GM18520 (cell line): Measurements from ENCODE around the gene NNAT.
"Not testable (repeated sequence)": the region's sequence is repeated elsewhere in the genome, so short reads cannot be mapped to it uniquely, and the experiment has no call there.

Source experiments
- ATAC-seq: cut with Tn5 transposase; IDR thresholded peaks from one replicate; pipeline ENCODE4 v1.9.1; 2021; ENCODE audit not compliant: unreplicated experiment

The NNAT gene

GRCh38 chr20:37521061-37521771 is at the start of gene NNAT:
NNAT (plus strand) TSS chr20:37521250; CDS start chr20:37521332, 82 bp downstream.
- no peak for ATAC-seq

- ATAC-seq = no peak
Observed at GRCh38 chr20:37471741-37472235, 49.3 kb upstream of the NNAT start.

- not testable (repeated sequence) for ATAC-seq
Observed at GRCh38 chr20:37472435-37472834, 48.6 kb upstream of the NNAT start.

GRCh38 chr20:37473249-37474000 is 47.6 kb upstream of the NNAT start:
- ATAC-seq = no peak

- no peak for ATAC-seq
Observed at GRCh38 chr20:37474386-37474785, 46.7 kb upstream of the NNAT start.

- no peak for ATAC-seq
Observed at GRCh38 chr20:37475252-37475651, 45.8 kb upstream of the NNAT start.

GRCh38 chr20:37477041-37477440 is 44.0 kb upstream of the NNAT start:
- ATAC-seq = no peak

DNA sequence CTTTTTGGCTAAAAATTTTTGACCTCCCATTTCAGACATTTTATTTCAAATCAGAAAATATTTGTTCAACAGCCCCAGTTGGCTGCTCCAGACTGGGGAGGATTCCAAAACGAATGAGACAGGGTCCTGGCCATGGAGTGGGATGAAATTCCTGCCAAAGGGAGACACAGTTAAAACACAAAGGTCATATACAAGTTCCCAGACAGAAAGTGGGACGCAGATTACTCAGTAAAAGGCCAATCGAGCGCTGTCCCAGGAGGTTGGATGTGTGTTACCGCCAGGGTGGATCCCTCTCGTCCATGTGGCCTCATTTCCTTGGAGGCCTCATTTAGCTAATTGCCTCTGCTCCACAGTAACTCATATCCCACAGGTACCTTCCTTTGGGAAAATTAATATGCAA is 41.8 kb upstream of the NNAT start:
- ATAC-seq = no peak

GRCh38 chr20:37479925-37480691 is 40.9 kb upstream of the NNAT start:
- no peak for ATAC-seq

DNA sequence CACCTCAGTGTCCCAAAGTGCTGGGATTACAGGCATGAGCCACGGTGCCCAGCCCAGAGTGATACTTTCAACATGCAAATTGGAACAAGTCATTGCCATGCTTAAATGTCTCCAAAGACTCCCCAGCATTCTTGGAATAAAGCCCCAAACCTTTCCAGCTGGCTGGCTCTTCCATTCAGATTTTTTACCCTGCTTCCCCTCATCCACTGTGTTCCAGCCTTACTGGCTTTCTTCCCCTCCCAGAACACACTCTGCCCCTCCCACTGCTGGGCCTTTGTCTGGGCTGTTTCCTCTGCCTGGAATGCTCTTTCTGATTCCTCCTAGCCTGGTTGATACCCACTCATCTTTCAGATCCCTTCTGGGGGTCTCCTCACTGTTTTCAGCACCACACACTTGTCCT is 40.1 kb upstream of the NNAT start:
- ATAC-seq = no peak

DNA sequence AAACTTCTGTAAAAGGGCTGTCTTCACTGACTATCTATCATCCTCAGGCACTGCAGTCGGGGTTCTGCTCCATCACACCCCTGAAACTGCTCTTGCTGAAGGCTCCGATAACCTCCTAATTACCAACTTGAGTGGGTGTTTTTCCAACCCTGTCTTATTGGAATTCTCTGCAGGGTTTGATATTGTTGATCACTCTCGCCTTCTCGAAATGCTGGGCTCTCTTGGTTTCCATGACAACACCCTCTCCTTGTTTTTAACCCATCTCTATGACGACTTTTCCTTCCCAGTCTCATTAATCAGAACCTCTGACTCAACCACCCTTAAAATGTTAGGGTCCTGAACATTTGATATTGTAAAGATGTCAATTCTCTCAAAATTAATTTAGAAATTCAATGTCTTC is 39.4 kb upstream of the NNAT start:
- ATAC-seq = no peak

- ATAC-seq = no peak
Observed at GRCh38 chr20:37484331-37484730, 36.7 kb upstream of the NNAT start.

DNA sequence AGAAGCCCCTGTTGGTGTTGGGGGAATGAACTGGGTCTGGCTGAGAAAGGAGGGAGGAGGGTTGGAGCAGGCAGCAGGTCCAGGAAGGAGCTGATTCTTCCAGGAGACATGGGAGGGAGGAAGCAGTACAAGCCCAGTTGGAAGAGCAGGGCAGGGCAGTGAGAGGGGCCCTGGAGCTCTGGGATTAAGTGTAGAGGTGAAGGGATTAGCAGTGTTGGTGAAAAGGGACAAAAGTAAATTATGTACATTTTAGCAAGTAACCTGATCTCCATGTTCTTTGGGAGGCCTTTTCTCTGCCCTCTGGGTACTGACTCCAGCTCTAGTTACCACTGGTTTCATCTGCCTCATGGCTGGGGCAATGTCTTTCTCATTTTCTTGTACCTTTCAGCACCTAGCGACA is 34.8 kb upstream of the NNAT start:
- not testable (repeated sequence) for ATAC-seq

DNA sequence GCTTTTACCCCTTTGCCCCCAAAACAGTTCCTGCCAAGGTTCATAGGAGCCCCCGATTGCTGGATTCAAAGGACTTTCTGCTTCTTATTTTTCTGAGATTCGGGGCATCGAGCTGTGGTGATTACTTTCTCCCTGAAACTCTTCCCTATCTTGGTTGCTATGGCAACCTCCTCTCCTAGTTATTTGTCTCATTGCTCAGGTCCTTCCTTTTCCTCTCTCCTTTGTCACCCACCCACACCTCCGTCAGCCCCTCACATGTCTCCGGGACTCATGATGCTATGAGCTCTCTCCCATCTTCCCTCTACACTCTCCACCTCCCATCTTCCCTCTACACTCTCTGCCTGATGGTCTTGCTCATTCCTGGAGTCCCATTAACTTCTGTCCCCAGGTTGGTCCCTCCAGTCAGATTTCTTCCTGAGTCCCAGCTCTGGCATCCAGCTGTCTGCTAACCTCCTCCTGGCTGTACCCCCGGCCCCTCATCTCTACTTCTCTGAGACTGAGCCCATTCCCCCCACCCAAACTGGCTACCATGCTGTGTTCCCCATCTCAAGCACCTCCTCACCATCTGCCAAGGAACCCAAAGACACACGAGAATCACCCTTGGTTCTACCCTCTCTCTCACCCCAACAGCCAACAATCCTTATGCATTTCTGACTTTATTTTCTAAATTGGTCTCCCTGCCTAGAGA is 30.2 kb upstream of the NNAT start:
- ATAC-seq = no peak

GRCh38 chr20:37492096-37492625 is 28.9 kb upstream of the NNAT start:
- no peak for ATAC-seq

- no peak for ATAC-seq
Observed at GRCh38 chr20:37492945-37493344, 28.1 kb upstream of the NNAT start.

GRCh38 chr20:37494301-37494700 is 26.7 kb upstream of the NNAT start:
- no peak for ATAC-seq

- ATAC-seq = no peak
Observed at GRCh38 chr20:37494796-37495195, 26.3 kb upstream of the NNAT start.

- no peak for ATAC-seq
Observed at GRCh38 chr20:37498066-37498665, 22.9 kb upstream of the NNAT start.

DNA sequence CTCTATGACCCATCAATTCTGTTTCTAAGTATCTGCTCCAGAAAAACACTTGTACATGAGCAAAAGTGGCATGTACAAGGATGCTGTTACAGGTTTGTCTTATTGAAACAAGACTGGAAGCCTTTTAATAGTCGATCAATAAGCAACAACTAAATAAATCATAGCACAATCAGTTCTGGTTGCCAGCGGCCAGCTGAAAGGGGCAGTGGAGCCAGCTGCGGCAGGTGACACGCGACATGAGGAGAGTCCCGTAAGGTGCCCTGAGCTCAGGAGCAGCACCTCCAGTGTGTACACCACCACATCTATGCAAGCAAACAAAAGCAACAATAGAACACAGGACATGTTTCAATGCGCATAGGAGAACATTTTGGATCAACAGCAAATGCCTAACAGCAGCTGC is 20.7 kb upstream of the NNAT start:
- no peak for ATAC-seq
